Measurements from ENCODE around the gene TMEM106A.

Gene TMEM106A

GRCh38 chr17:43210576-43210975 lies 1.1 kb upstream of the TMEM106A start:
- TF ChIP-seq GATA2 (IDR thresholded peaks at IDR 0.05; ENCODE audit: low read depth, low read length) (no peak), GATA3 (IDR thresholded peaks at IDR 0.05; ENCODE audit: low read depth, low read length) (no peak)

- TF ChIP-seq GATA3 (IDR thresholded peaks at IDR 0.05; ENCODE audit: low read depth, low read length): no peak
Observed at GRCh38 chr17:43211123-43211479, 574 bp upstream of the TMEM106A start.

GRCh38 chr17:43212641-43213490 lies 1.2 kb downstream of the TMEM106A start:
- TF ChIP-seq GATA2 (IDR thresholded peaks at IDR 0.05; ENCODE audit: low read depth, low read length) (no peak), GATA3 (IDR thresholded peaks at IDR 0.05; ENCODE audit: low read depth, low read length) (no peak)

- no peak for TF ChIP-seq GATA3 (IDR thresholded peaks at IDR 0.05; ENCODE audit: low read depth, low read length)
- no peak for TF ChIP-seq GATA2 (IDR thresholded peaks at IDR 0.05; ENCODE audit: low read depth, low read length)
Observed at GRCh38 chr17:43213545-43213944, 1.9 kb downstream of the TMEM106A start.

GRCh38 chr17:43215341-43215740 lies 3.7 kb downstream of the TMEM106A start:
- TF ChIP-seq GATA2 (IDR thresholded peaks at IDR 0.05; ENCODE audit: low read depth, low read length): no peak
- no peak for TF ChIP-seq GATA3 (IDR thresholded peaks at IDR 0.05; ENCODE audit: low read depth, low read length)

- TF ChIP-seq GATA3 (IDR thresholded peaks at IDR 0.05; ENCODE audit: low read depth, low read length): no peak
- TF ChIP-seq GATA2 (IDR thresholded peaks at IDR 0.05; ENCODE audit: low read depth, low read length): no peak
Observed at GRCh38 chr17:43216369-43216761, 4.7 kb downstream of the TMEM106A start.

- no peak for TF ChIP-seq GATA3 (IDR thresholded peaks at IDR 0.05; ENCODE audit: low read depth, low read length)
- TF ChIP-seq GATA2 (IDR thresholded peaks at IDR 0.05; ENCODE audit: low read depth, low read length): no peak
Observed at GRCh38 chr17:43216762-43217613, 5.3 kb downstream of the TMEM106A start.

- TF ChIP-seq GATA3 (IDR thresholded peaks at IDR 0.05; ENCODE audit: low read depth, low read length) (no peak), GATA2 (IDR thresholded peaks at IDR 0.05; ENCODE audit: low read depth, low read length) (no peak)
Observed at GRCh38 chr17:43217614-43218087, 6.0 kb downstream of the TMEM106A start.

GRCh38 chr17:43219001-43219400 lies 7.3 kb downstream of the TMEM106A start:
- TF ChIP-seq GATA2 (IDR thresholded peaks at IDR 0.05; ENCODE audit: low read depth, low read length) (no peak), GATA3 (IDR thresholded peaks at IDR 0.05; ENCODE audit: low read depth, low read length) (no peak)

- TF ChIP-seq GATA2 (IDR thresholded peaks at IDR 0.05; ENCODE audit: low read depth, low read length): no peak
Observed at GRCh38 chr17:43219746-43220380, 8.2 kb downstream of the TMEM106A start.

- no peak for TF ChIP-seq GATA3 (IDR thresholded peaks at IDR 0.05; ENCODE audit: low read depth, low read length)
- TF ChIP-seq GATA2 (IDR thresholded peaks at IDR 0.05; ENCODE audit: low read depth, low read length): no peak
Observed at GRCh38 chr17:43220511-43221125, 8.9 kb downstream of the TMEM106A start.

- no peak for TF ChIP-seq GATA3 (IDR thresholded peaks at IDR 0.05; ENCODE audit: low read depth, low read length)
- TF ChIP-seq GATA2 (IDR thresholded peaks at IDR 0.05; ENCODE audit: low read depth, low read length): no peak
Observed at GRCh38 chr17:43224146-43224705, 12.6 kb downstream of the TMEM106A start.

GRCh38 chr17:43226393-43226792 lies 14.7 kb downstream of the TMEM106A start:
- TF ChIP-seq GATA2 (IDR thresholded peaks at IDR 0.05; ENCODE audit: low read depth, low read length): no peak
- no peak for TF ChIP-seq GATA3 (IDR thresholded peaks at IDR 0.05; ENCODE audit: low read depth, low read length)

All from SH-SY5Y (cell line).